NCI-H226 (cell line): Measurements from ENCODE around the gene POFUT2.
A peak's percentile ranks its signal among the peaks of the same experiment; 100 is the strongest.

Experiments used
- DNase-seq: peaks from one replicate; pipeline ENCODE4 v3.0.0-alpha.2; 2015

POFUT2 gene

GRCh38 chr21:45260191-45260825 lies 27.4 kb downstream of the POFUT2 start:
- no peak for DNase-seq

- DNase-seq = no peak
Measured at GRCh38 chr21:45259206-45259840, 28.4 kb downstream of the POFUT2 start.

- no peak for DNase-seq
Measured at GRCh38 chr21:45258466-45258865, 29.2 kb downstream of the POFUT2 start.

- DNase-seq = no peak
Measured at GRCh38 chr21:45257673-45258341, 29.9 kb downstream of the POFUT2 start.

- no peak for DNase-seq
Measured at GRCh38 chr21:45256912-45257672, 30.6 kb downstream of the POFUT2 start.

- DNase-seq = no peak
Measured at GRCh38 chr21:45256021-45256911, 31.4 kb downstream of the POFUT2 start.

- DNase-seq = no peak
Measured at GRCh38 chr21:45255381-45256020, 32.2 kb downstream of the POFUT2 start.

- no peak for DNase-seq
Measured at GRCh38 chr21:45254460-45254930, 33.2 kb downstream of the POFUT2 start.

- no peak for DNase-seq
Measured at GRCh38 chr21:45253633-45254459, 33.8 kb downstream of the POFUT2 start.

GRCh38 chr21:45253180-45253579 lies 34.5 kb downstream of the POFUT2 start:
- DNase-seq = peak; percentile 20

- no peak for DNase-seq
Measured at GRCh38 chr21:45252448-45252925, 35.2 kb downstream of the POFUT2 start.

- DNase-seq = no peak
Measured at GRCh38 chr21:45251635-45252447, 35.9 kb downstream of the POFUT2 start.

- DNase-seq = no peak
Measured at GRCh38 chr21:45250914-45251634, 36.6 kb downstream of the POFUT2 start.

GRCh38 chr21:45250272-45250671 lies 37.4 kb downstream of the POFUT2 start:
- no peak for DNase-seq

GRCh38 chr21:45249626-45250025 lies 38.1 kb downstream of the POFUT2 start:
- no peak for DNase-seq

- peak; percentile 2 for DNase-seq
Measured at GRCh38 chr21:45248893-45249381, 38.8 kb downstream of the POFUT2 start.

- no peak for DNase-seq
Measured at GRCh38 chr21:45248301-45248892, 39.3 kb downstream of the POFUT2 start.
